Measurements from ENCODE around the gene TTLL11. TPM values are rescaled to one million over a fixed set of nuclear protein-coding genes. Genes with fewer than 3 reads are reported as not detected.

TTLL11 gene
- total and polyA plus RNA-seq, 7 experiments from 2014 or later: 3.0 to 8.6 (median 4.4) TPM

GRCh38 chr9:121963528-121963995, 129.5 kb downstream of the TTLL11 start:
- POLR2A ChIA-PET: no interaction called here
- H3K4me1 Mint-ChIP-seq: peaks cover 0 to 1% (median 0%) of the 10 kb centered on the region in 7 donors
- H3K36me3 Mint-ChIP-seq: peaks cover 0 to 22% (median 11%) of the 10 kb centered on the region in 5 donors

DNA sequence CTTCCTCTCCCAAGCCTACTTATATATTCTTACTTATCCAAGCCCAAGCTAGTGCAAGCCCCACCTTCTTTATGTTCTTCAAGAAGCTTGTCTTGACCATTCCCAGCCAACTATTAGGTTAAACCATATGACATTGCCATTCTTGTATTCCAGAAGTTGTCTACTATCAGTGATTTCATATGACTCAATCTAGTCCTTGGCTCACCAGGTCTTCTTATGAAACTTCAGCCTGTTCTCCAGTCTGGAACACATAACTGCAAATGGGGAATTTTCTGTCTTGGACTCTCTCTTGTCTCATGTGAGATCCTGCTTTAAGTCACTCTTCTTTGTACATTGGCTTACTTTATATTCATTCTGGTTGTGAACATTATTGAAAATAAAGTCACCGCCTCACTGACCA, 130.7 kb downstream of the TTLL11 start:
- intact Hi-C loops (cut with micrococcal nuclease): no loop called here
- no peak for ATAC-seq

More at GRCh38 chr9:121963528-121963995, 129.5 kb downstream of the TTLL11 start:
- no peak overlapping the region for H3K27ac Mint-ChIP-seq
- CTCF ChIA-PET: no interaction called here
- Histone ChIP-seq H3K9me3 (ENCODE audit: control insufficient read depth in 2 of 3, low read length in 3 of 3) (no peaks in the 10 kb centered on the region), H3K4me1 (ENCODE audit: control insufficient read depth in 2 of 2, insufficient read depth in 2 of 2, low read length in 2 of 2) (no peaks in the 10 kb centered on the region), H3K27me3 (ENCODE audit: control insufficient read depth in 2 of 2, insufficient read depth in 2 of 2, low read length in 2 of 2) (no peaks in the 10 kb centered on the region), H3K36me3 (ENCODE audit: control insufficient read depth in 2 of 3, insufficient read depth in 3 of 3, low read length in 3 of 3) (no peaks in the 10 kb centered on the region), H3K4me3 (ENCODE audit: low read length) (no peak overlapping the region), H3K27ac (ENCODE audit: low read depth, low read length) (no peak overlapping the region)
- DNase-seq (no peak), ATAC-seq (no peak)
- intact Hi-C loops (cut with micrococcal nuclease): no loop called here
- H3K27me3 Mint-ChIP-seq: peaks cover 0 to 5% (median 0%) of the 10 kb centered on the region in 5 donors
- no peak overlapping the region for H3K4me3 Mint-ChIP-seq
- H3K9me3 Mint-ChIP-seq: no peaks in the 10 kb centered on the region

DNA sequence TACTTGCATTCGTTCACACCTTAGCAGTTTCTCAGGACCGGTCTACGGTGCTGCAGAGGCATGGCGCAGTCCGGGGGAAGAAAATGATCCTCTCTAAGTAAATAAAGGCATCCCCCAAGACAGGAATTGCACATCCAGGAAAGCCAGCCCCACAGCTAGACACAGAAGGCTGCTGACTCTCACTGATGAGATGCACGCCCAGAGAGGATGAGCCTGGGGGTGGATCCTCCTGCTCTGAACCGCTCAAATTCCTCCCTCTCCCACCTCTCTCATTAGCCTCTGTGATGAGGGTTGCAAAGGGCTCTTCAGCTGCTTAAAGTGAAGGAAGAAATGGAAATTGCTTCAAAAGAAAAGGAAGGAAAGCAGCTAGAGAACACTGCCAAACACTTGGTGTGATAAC, 132.4 kb downstream of the TTLL11 start:
- no peaks in the 10 kb centered on the region for H3K36me3 ChIP-seq (ENCODE audit: control insufficient read depth in 2 of 3, insufficient read depth in 3 of 3, low read length in 3 of 3)
- Mint-ChIP-seq H3K36me3 (peaks cover 0 to 10% (median 4%) of the 10 kb centered on the region in 5 donors), H3K27ac (peak overlapping the region in 1 of 9 donors; percentile 29), H3K4me1 (peaks cover 0 to 5% (median 0%) of the 10 kb centered on the region in 7 donors), H3K9me3 (no peaks in the 10 kb centered on the region), H3K27me3 (peaks cover 0 to 5% (median 0%) of the 10 kb centered on the region in 5 donors), H3K4me3 (no peak overlapping the region)
- no peaks in the 10 kb centered on the region for H3K27me3 ChIP-seq (ENCODE audit: control insufficient read depth in 2 of 2, insufficient read depth in 2 of 2, low read length in 2 of 2)
- CTCF ChIA-PET: no interaction called here
- no peaks in the 10 kb centered on the region for H3K4me1 ChIP-seq (ENCODE audit: control insufficient read depth in 2 of 2, insufficient read depth in 2 of 2, low read length in 2 of 2)
- no peak for DNase-seq
- H3K4me3 ChIP-seq (ENCODE audit: low read length): no peak overlapping the region
- no peak overlapping the region for H3K27ac ChIP-seq (ENCODE audit: low read depth, low read length)
- POLR2A ChIA-PET: no interaction called here
- intact Hi-C loops (cut with micrococcal nuclease): no loop called here
- ATAC-seq: no peak
- H3K9me3 ChIP-seq (ENCODE audit: control insufficient read depth in 2 of 3, low read length in 3 of 3): no peaks in the 10 kb centered on the region

More for the DNA sequence above, 130.7 kb downstream of the TTLL11 start:
- Histone ChIP-seq H3K9me3 (ENCODE audit: control insufficient read depth in 2 of 3, low read length in 3 of 3) (no peaks in the 10 kb centered on the region), H3K4me3 (ENCODE audit: low read length) (no peak overlapping the region), H3K36me3 (ENCODE audit: control insufficient read depth in 2 of 3, insufficient read depth in 3 of 3, low read length in 3 of 3) (no peaks in the 10 kb centered on the region), H3K27me3 (ENCODE audit: control insufficient read depth in 2 of 2, insufficient read depth in 2 of 2, low read length in 2 of 2) (no peaks in the 10 kb centered on the region), H3K27ac (ENCODE audit: low read depth, low read length) (no peak overlapping the region), H3K4me1 (ENCODE audit: control insufficient read depth in 2 of 2, insufficient read depth in 2 of 2, low read length in 2 of 2) (no peaks in the 10 kb centered on the region)
- POLR2A ChIA-PET: no interaction called here
- H3K36me3 Mint-ChIP-seq: peaks cover 0 to 15% (median 10%) of the 10 kb centered on the region in 5 donors
- DNase-seq: no peak
- no peak overlapping the region for H3K27ac Mint-ChIP-seq
- H3K9me3 Mint-ChIP-seq: no peaks in the 10 kb centered on the region
- CTCF ChIA-PET: no interaction called here
- no peak overlapping the region for H3K4me3 Mint-ChIP-seq
- peaks cover 0 to 5% (median 0%) of the 10 kb centered on the region in 5 donors for H3K27me3 Mint-ChIP-seq
- H3K4me1 Mint-ChIP-seq: peaks cover 0 to 5% (median 0%) of the 10 kb centered on the region in 7 donors

- H3K9me3 ChIP-seq (ENCODE audit: control insufficient read depth in 2 of 3, low read length in 3 of 3): no peaks in the 10 kb centered on the region
- no peaks in the 10 kb centered on the region for H3K36me3 ChIP-seq (ENCODE audit: control insufficient read depth in 2 of 3, insufficient read depth in 3 of 3, low read length in 3 of 3)
- ChIA-PET CTCF (no interaction called here), POLR2A (no interaction called here)
- intact Hi-C loops (cut with micrococcal nuclease): no loop called here
- DNase-seq: no peak
- H3K4me3 ChIP-seq (ENCODE audit: low read length): no peak overlapping the region
- no peak overlapping the region for H3K27ac ChIP-seq (ENCODE audit: low read depth, low read length)
- Mint-ChIP-seq H3K36me3 (peaks cover 0 to 5% (median 0%) of the 10 kb centered on the region in 5 donors), H3K4me3 (no peak overlapping the region), H3K27ac (no peak overlapping the region), H3K27me3 (peaks cover 0 to 3% (median 0%) of the 10 kb centered on the region in 5 donors), H3K9me3 (no peaks in the 10 kb centered on the region), H3K4me1 (peaks cover 0 to 5% (median 0%) of the 10 kb centered on the region in 7 donors)
- H3K4me1 ChIP-seq (ENCODE audit: control insufficient read depth in 2 of 2, insufficient read depth in 2 of 2, low read length in 2 of 2): no peaks in the 10 kb centered on the region
- no peak for ATAC-seq
- H3K27me3 ChIP-seq (ENCODE audit: control insufficient read depth in 2 of 2, insufficient read depth in 2 of 2, low read length in 2 of 2): no peaks in the 10 kb centered on the region
Observed at GRCh38 chr9:121958530-121958929, 134.6 kb downstream of the TTLL11 start.

DNA sequence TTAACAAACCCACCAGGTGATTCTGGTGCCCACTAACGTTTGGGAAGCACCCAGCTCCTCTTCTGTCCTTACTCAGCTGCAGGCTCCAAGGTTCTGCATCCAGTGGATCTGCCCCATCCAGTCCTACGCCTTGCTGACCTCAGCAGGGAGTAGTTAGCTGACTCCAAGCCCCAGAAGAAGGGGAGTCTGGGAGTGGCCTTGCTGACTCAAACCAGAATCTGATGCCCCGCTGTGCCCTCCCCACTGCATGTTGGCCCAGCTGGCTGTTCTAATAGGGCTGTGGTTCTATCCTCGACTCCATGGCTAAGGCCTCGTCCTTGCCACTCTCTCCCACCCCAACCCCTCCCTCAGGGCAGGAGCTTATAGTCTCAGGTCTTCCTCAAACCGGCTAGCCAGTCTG, 136.3 kb downstream of the TTLL11 start:
- no peaks in the 10 kb centered on the region for H3K4me1 ChIP-seq (ENCODE audit: control insufficient read depth in 2 of 2, insufficient read depth in 2 of 2, low read length in 2 of 2)
- DNase-seq (no peak), ATAC-seq (no peak)
- no peaks in the 10 kb centered on the region for H3K9me3 Mint-ChIP-seq
- CTCF ChIA-PET: no interaction called here
- peaks cover 0 to 3% (median 0%) of the 10 kb centered on the region in 5 donors for H3K27me3 Mint-ChIP-seq
- peaks cover 0 to 5% (median 0%) of the 10 kb centered on the region in 7 donors for H3K4me1 Mint-ChIP-seq
- no peaks in the 10 kb centered on the region for H3K9me3 ChIP-seq (ENCODE audit: control insufficient read depth in 2 of 3, low read length in 3 of 3)
- no peaks in the 10 kb centered on the region for H3K27me3 ChIP-seq (ENCODE audit: control insufficient read depth in 2 of 2, insufficient read depth in 2 of 2, low read length in 2 of 2)
- H3K36me3 Mint-ChIP-seq: peaks cover 0 to 12% (median 0%) of the 10 kb centered on the region in 5 donors
- no peaks in the 10 kb centered on the region for H3K36me3 ChIP-seq (ENCODE audit: control insufficient read depth in 2 of 3, insufficient read depth in 3 of 3, low read length in 3 of 3)
- no peak overlapping the region for H3K27ac Mint-ChIP-seq
- H3K27ac ChIP-seq (ENCODE audit: low read depth, low read length): no peak overlapping the region
- intact Hi-C loops (cut with micrococcal nuclease): no loop called here
- POLR2A ChIA-PET: no interaction called here
- no peak overlapping the region for H3K4me3 ChIP-seq (ENCODE audit: low read length)
- H3K4me3 Mint-ChIP-seq: no peak overlapping the region

- Mint-ChIP-seq H3K27me3 (no peaks in the 10 kb centered on the region), H3K4me3 (no peak overlapping the region), H3K9me3 (no peaks in the 10 kb centered on the region), H3K36me3 (peaks cover 0 to 12% (median 0%) of the 10 kb centered on the region in 5 donors), H3K4me1 (peaks cover 0 to 5% (median 0%) of the 10 kb centered on the region in 7 donors), H3K27ac (no peak overlapping the region)
- Histone ChIP-seq H3K27ac (ENCODE audit: low read depth, low read length) (no peak overlapping the region), H3K4me1 (ENCODE audit: control insufficient read depth in 2 of 2, insufficient read depth in 2 of 2, low read length in 2 of 2) (no peaks in the 10 kb centered on the region), H3K36me3 (ENCODE audit: control insufficient read depth in 2 of 3, insufficient read depth in 3 of 3, low read length in 3 of 3) (no peaks in the 10 kb centered on the region), H3K9me3 (ENCODE audit: control insufficient read depth in 2 of 3, low read length in 3 of 3) (no peaks in the 10 kb centered on the region), H3K27me3 (ENCODE audit: control insufficient read depth in 2 of 2, insufficient read depth in 2 of 2, low read length in 2 of 2) (no peaks in the 10 kb centered on the region), H3K4me3 (ENCODE audit: low read length) (no peak overlapping the region)
- ChIA-PET CTCF (no interaction called here), POLR2A (no interaction called here)
- DNase-seq (no peak), ATAC-seq (no peak)
- intact Hi-C loops (cut with micrococcal nuclease): no loop called here
Observed at GRCh38 chr9:121955649-121956048, 137.5 kb downstream of the TTLL11 start.

DNA sequence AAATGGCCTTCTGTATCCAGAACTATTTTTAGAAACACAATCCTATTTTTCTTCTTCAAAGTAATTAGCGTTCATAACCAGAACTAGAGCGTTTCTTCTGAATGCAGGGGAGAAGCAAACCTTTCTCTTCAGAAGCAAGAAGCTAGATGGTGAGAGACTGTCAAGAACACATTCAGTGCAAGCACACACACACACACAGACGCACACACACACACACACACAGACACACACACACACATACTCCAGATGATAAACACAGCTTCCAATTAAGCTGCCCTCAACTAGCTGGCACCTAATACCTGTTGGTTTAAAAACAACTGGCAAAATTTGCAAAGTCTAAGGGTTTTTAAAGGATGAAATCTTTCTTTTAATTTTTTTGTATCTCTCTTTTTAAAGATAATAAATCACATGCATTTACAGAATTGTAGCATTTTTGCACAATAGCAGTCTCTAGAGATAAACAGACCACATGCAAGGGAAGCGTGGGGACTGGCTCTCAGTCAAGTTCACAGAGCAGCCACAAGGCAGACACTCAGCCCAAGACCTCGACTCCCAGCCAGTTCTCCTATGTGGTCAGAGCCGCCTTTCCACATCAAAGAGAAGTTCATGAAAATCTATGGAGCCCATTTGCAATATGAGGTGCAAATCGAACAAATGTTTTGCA, 138.5 kb downstream of the TTLL11 start:
- Mint-ChIP-seq H3K4me3 (no peak overlapping the region), H3K9me3 (no peaks in the 10 kb centered on the region), H3K36me3 (peaks cover 0 to 12% (median 0%) of the 10 kb centered on the region in 5 donors), H3K27me3 (no peaks in the 10 kb centered on the region), H3K4me1 (peaks cover 0 to 5% (median 0%) of the 10 kb centered on the region in 7 donors), H3K27ac (no peak overlapping the region)
- ChIA-PET CTCF (no interaction called here), POLR2A (no interaction called here)
- no peaks in the 10 kb centered on the region for H3K36me3 ChIP-seq (ENCODE audit: control insufficient read depth in 2 of 3, insufficient read depth in 3 of 3, low read length in 3 of 3)
- no peaks in the 10 kb centered on the region for H3K27me3 ChIP-seq (ENCODE audit: control insufficient read depth in 2 of 2, insufficient read depth in 2 of 2, low read length in 2 of 2)
- H3K9me3 ChIP-seq (ENCODE audit: control insufficient read depth in 2 of 3, low read length in 3 of 3): no peaks in the 10 kb centered on the region
- no peaks in the 10 kb centered on the region for H3K4me1 ChIP-seq (ENCODE audit: control insufficient read depth in 2 of 2, insufficient read depth in 2 of 2, low read length in 2 of 2)
- intact Hi-C loops (cut with micrococcal nuclease): no loop called here
- DNase-seq (no peak), ATAC-seq (no peak)
- no peak overlapping the region for H3K4me3 ChIP-seq (ENCODE audit: low read length)
- no peak overlapping the region for H3K27ac ChIP-seq (ENCODE audit: low read depth, low read length)

Data from naive thymus-derived CD4-positive, alpha-beta T cell (primary cell).